Peyer's patch (tissue), 4 donors: ENCODE measurements around the gene TRMT61B. TPM values are rescaled to one million over a fixed set of nuclear protein-coding genes. Genes with fewer than 3 reads are reported as not detected.
A peak's percentile ranks its signal among the peaks of the same experiment; 100 is the strongest.

ENCODE experiments used
- DNase-seq, 3 donors: peaks; one replicate each; pipeline ENCODE4 v3.0.0-alpha.2; 2017 to 2019
- H3K27ac ChIP-seq, 4 donors: fragments of 200-600 bp; sonication (generic); one replicate each; pipeline ENCODE4 v1.5.1; 2016 to 2019
- H3K27me3 ChIP-seq, 2 donors: fragments of 200-600 bp; sonication (generic); one replicate each; pipeline ENCODE4 v1.5.1; 2019
- H3K36me3 ChIP-seq, 3 donors: fragments of 200-600 bp; sonication (generic); one replicate each; pipeline ENCODE4 v1.5.1; 2016 to 2019
- H3K4me1 ChIP-seq, 4 donors: fragments of 200-600 bp; sonication (generic); one replicate each; pipeline ENCODE4 v1.5.1; 2016 to 2019
- H3K4me3 ChIP-seq, 4 donors: fragments of 200-600 bp; sonication (generic); 1 replicate in 3 of 4; 2 replicates in 1 of 4; pipeline ENCODE4 v1.5.1; 2016 to 2019; ENCODE audit warnings: mild to moderate bottlenecking in 1 of 4
- H3K9me3 ChIP-seq, 4 donors: fragments of 200-600 bp; sonication (generic); one replicate each; pipeline ENCODE4 v1.5.1; 2016 to 2019; ENCODE audit warnings: mild to moderate bottlenecking in 1 of 4
- CTCF ChIP-seq, 6 experiments: fragments of 450-650 bp in 4 of 6; fragments of 200-600 bp in 2 of 6; sonication (generic) in 1 of 6; IDR thresholded peaks; one replicate each; pipeline ENCODE4 v1.5.1; 2017 to 2019; ENCODE audit warnings: antibody characterized with exemption in 6 of 6, mild to moderate bottlenecking in 3 of 6, moderate library complexity in 1 of 6
- POLR2A ChIP-seq, 2 donors: fragments of 450-650 bp; IDR thresholded peaks; one replicate each; pipeline ENCODE4 v1.5.1; 2017; ENCODE audit warnings: antibody characterized with exemption in 2 of 2, mild to moderate bottlenecking in 2 of 2, moderate library complexity in 2 of 2
- total RNA-seq, 4 donors: library from RNA; depleted of rRNA; stranded (reverse); fragments of >200 nt; gene quantifications; one replicate each; pipeline ENCODE4 v1.1.0, GENCODE V29; 2016

Gene TRMT61B
- 10 to 100 TPM; 12.6 to 19.0 (median 16.6) TPM for total RNA-seq

GRCh38 chr2:28870146-28870891 is at the start of gene TRMT61B:
TSS of gene TRMT61B (minus strand) at chr2:28870309. CDS start at chr2:28870277, 32 bp downstream.
- Histone ChIP-seq H3K4me1 (peaks cover 0 to 26% (median 5%) of the 10 kb centered on the region in 4 donors), H3K27ac (peak within 1 kb of the TSS; percentile 80 to 88 (median 81)), H3K4me3 (peak within 1 kb of the TSS; percentile 46 to 89 (median 78)), H3K36me3 (no peaks in the 10 kb centered on the region), H3K9me3 (no peaks in the 10 kb centered on the region), H3K27me3 (no peaks in the 10 kb centered on the region)
- peak; percentile 96 to 99 (median 97) for DNase-seq
- TF ChIP-seq CTCF (IDR thresholded peaks at IDR 0.05) (peak in 2 of 6 experiments; percentile 2 to 13), POLR2A (IDR thresholded peaks at IDR 0.05) (peak; percentile 79 to 85)

- TF ChIP-seq CTCF (IDR thresholded peaks at IDR 0.05) (no peak), POLR2A (IDR thresholded peaks at IDR 0.05) (no peak)
- no peaks in the 10 kb centered on the region for H3K4me1 ChIP-seq
- peaks cover 0 to 29% (median 0%) of the 10 kb centered on the region in 3 donors for H3K36me3 ChIP-seq
- no peak overlapping the region for H3K4me3 ChIP-seq
- no peaks in the 10 kb centered on the region for H3K27me3 ChIP-seq
- DNase-seq: no peak
- H3K9me3 ChIP-seq: no peaks in the 10 kb centered on the region
- no peak overlapping the region for H3K27ac ChIP-seq
These were observed 45.8 kb upstream of the TRMT61B start for GRCh38 chr2:28915939-28916338.

GRCh38 chr2:28909655-28910353 is 39.7 kb upstream of the TRMT61B start:
- DNase-seq: no peak
- Histone ChIP-seq H3K4me3 (no peak overlapping the region), H3K4me1 (no peaks in the 10 kb centered on the region), H3K36me3 (peaks cover 0 to 66% (median 0%) of the 10 kb centered on the region in 3 donors), H3K27ac (no peak overlapping the region), H3K9me3 (no peaks in the 10 kb centered on the region), H3K27me3 (no peaks in the 10 kb centered on the region)
- TF ChIP-seq POLR2A (IDR thresholded peaks at IDR 0.05) (no peak), CTCF (IDR thresholded peaks at IDR 0.05) (no peak)

GRCh38 chr2:28908172-28908571 is 38.1 kb upstream of the TRMT61B start:
- no peak for DNase-seq
- Histone ChIP-seq H3K27me3 (no peaks in the 10 kb centered on the region), H3K4me1 (no peaks in the 10 kb centered on the region), H3K27ac (no peak overlapping the region), H3K36me3 (peaks cover 0 to 65% (median 0%) of the 10 kb centered on the region in 3 donors), H3K4me3 (no peak overlapping the region), H3K9me3 (no peaks in the 10 kb centered on the region)
- TF ChIP-seq CTCF (IDR thresholded peaks at IDR 0.05): no peak
- no peak for TF ChIP-seq POLR2A (IDR thresholded peaks at IDR 0.05)

GRCh38 chr2:28906821-28907220 is 36.7 kb upstream of the TRMT61B start:
- no peaks in the 10 kb centered on the region for H3K27me3 ChIP-seq
- H3K4me1 ChIP-seq: no peaks in the 10 kb centered on the region
- no peak overlapping the region for H3K27ac ChIP-seq
- H3K9me3 ChIP-seq: no peaks in the 10 kb centered on the region
- no peak overlapping the region for H3K4me3 ChIP-seq
- no peak for DNase-seq
- peaks cover 0 to 64% (median 0%) of the 10 kb centered on the region in 3 donors for H3K36me3 ChIP-seq
- no peak for TF ChIP-seq POLR2A (IDR thresholded peaks at IDR 0.05)
- no peak for TF ChIP-seq CTCF (IDR thresholded peaks at IDR 0.05)
